ENCODE data around the gene CEP41. TPM values are rescaled to one million over a fixed set of nuclear protein-coding genes. Genes with fewer than 3 reads are reported as not detected.

The CEP41 gene
- total and polyA plus RNA-seq, 2 experiments from 2014 or later: 17.4 to 25.0 TPM

DNA sequence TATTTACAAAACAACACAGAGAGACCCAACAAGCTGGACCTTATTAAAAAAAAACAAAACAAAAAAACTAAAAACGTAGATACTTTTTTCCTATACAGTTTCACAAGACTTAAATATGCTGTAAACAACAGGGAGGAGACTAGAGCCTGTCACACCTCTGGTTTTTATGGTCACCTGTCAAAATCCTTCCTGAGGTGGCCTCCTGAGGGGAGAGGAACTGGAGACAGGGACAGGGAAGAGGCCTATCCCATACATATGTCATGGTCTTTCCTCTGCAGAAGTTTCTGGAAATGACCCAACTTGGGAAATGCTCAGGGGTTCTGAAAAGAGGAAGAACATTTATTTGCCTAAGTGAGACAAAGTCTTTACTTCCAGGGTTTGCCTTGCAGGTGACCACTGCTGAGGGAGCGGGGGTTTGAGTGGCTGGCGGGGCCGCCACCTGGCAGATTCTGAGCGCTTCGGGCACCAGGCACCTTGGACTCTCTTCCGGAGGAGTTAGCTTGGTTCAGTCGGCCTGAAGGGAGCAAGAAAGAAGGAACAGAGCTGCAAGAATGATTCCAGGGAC, 42.2 kb downstream of the CEP41 start:
- Mint-ChIP-seq H3K36me3 (ENCODE audit: low read depth) (peaks cover 19% of the 10 kb centered on the region), H3K4me1 (peaks cover 33% of the 10 kb centered on the region), H3K9me3 (no peaks in the 10 kb centered on the region; the same call in 2 of the 3 replicates), H3K27ac (0 out of 2 replicates have a peak overlapping the region, but pooled peaks have one; percentile 35), H3K4me3 (no peak overlapping the region), H3K27me3 (ENCODE audit: insufficient read depth, low read depth, poor library complexity) (peaks cover 4% of the 10 kb centered on the region)
- Histone ChIP-seq H3K27ac (ENCODE audit: low read depth) (no peak overlapping the region), H3K27me3 (ENCODE audit: insufficient read depth) (no peaks in the 10 kb centered on the region), H3K36me3 (ENCODE audit: insufficient read depth) (no peaks in the 10 kb centered on the region), H3K4me1 (ENCODE audit: insufficient read depth) (peaks cover 28% of the 10 kb centered on the region), H3K4me2 (no peak overlapping the region), H3K79me2 (replicated peaks; ENCODE audit: insufficient read depth) (no peaks in the 10 kb centered on the region), H3K9me2 (ENCODE audit: insufficient read depth) (0 out of 2 replicates have a peak, but pooled peaks cover 4% of the 10 kb centered on the region), H3K4me3 (no peak overlapping the region), H4K20me1 (replicated peaks; ENCODE audit: insufficient read depth) (no peaks in the 10 kb centered on the region), H2AFZ (no peak overlapping the region), H3F3A (replicated peaks; ENCODE audit: low read depth) (no peaks in the 10 kb centered on the region)
- TF ChIP-seq, protein P1, sequence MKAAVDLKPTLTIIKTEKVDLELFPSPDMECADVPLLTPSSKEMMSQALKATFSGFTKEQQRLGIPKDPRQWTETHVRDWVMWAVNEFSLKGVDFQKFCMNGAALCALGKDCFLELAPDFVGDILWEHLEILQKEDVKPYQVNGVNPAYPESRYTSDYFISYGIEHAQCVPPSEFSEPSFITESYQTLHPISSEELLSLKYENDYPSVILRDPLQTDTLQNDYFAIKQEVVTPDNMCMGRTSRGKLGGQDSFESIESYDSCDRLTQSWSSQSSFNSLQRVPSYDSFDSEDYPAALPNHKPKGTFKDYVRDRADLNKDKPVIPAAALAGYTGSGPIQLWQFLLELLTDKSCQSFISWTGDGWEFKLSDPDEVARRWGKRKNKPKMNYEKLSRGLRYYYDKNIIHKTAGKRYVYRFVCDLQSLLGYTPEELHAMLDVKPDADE (IDR thresholded peaks at IDR 0.05): no peak
- DNase-seq (ENCODE audit: low spot score) (no peak), ATAC-seq (no peak)

- peaks cover 4% of the 10 kb centered on the region for H3K27me3 Mint-ChIP-seq (ENCODE audit: insufficient read depth, low read depth, poor library complexity)
- Histone ChIP-seq H3K36me3 (ENCODE audit: insufficient read depth) (no peaks in the 10 kb centered on the region), H3K27ac (ENCODE audit: low read depth) (no peak overlapping the region), H2AFZ (no peak overlapping the region), H3K27me3 (ENCODE audit: insufficient read depth) (no peaks in the 10 kb centered on the region), H3K4me3 (no peak overlapping the region), H3F3A (replicated peaks; ENCODE audit: low read depth) (no peaks in the 10 kb centered on the region), H3K4me2 (no peak overlapping the region; the same call in 1 of the 2 replicates), H3K4me1 (ENCODE audit: insufficient read depth) (peaks cover 28% of the 10 kb centered on the region), H3K79me2 (replicated peaks; ENCODE audit: insufficient read depth) (no peaks in the 10 kb centered on the region), H4K20me1 (replicated peaks; ENCODE audit: insufficient read depth) (no peaks in the 10 kb centered on the region), H3K9me2 (ENCODE audit: insufficient read depth) (0 out of 2 replicates have a peak, but pooled peaks cover 4% of the 10 kb centered on the region)
- ATAC-seq (no peak), DNase-seq (ENCODE audit: low spot score) (no peak)
- no peak overlapping the region for H3K4me3 Mint-ChIP-seq
- H3K36me3 Mint-ChIP-seq (ENCODE audit: low read depth): peaks cover 19% of the 10 kb centered on the region
- no peaks in the 10 kb centered on the region for H3K9me3 Mint-ChIP-seq
- H3K27ac Mint-ChIP-seq: no peak overlapping the region; the same call in 1 of the 2 replicates
- TF ChIP-seq CTCF (conservative IDR thresholded peaks at IDR 0.05; ENCODE audit: low read depth in 2 of 2): no peak
- no peak for TF ChIP-seq STAT1 (IDR thresholded peaks at IDR 0.05; ENCODE audit: unreplicated experiment)
- TF ChIP-seq ZNF331 (CRISPR knock-in tag; IDR thresholded peaks at IDR 0.05; ENCODE audit: low read depth): no peak
- TF ChIP-seq EZH2phosphoT487 (IDR thresholded peaks at IDR 0.05; ENCODE audit: unreplicated experiment): no peak
- no peak for TF ChIP-seq JUNB (IDR thresholded peaks at IDR 0.05; ENCODE audit: unreplicated experiment)
- no peak for TF ChIP-seq NANOG (IDR thresholded peaks at IDR 0.05; ENCODE audit: borderline replicate concordance)
- no peak for TF ChIP-seq POLR2AphosphoS5 (IDR thresholded peaks at IDR 0.05; ENCODE audit: low read depth)
- TF ChIP-seq EZH2 (IDR thresholded peaks at IDR 0.05; ENCODE audit: low read depth, unreplicated experiment): no peak
- peaks cover 33% of the 10 kb centered on the region for H3K4me1 Mint-ChIP-seq
Measured at GRCh38 chr7:130397758-130398073, 43.1 kb downstream of the CEP41 start.

Data from GM23338 (cell line).